AML-193 (cell line): ENCODE measurements around the gene CENPM.

Experiments
- DNase-seq, 2 experiments: peaks; one replicate each; lab custom pipeline; 2025; lab: John Stamatoyannopoulos, UW

Gene CENPM

DNA sequence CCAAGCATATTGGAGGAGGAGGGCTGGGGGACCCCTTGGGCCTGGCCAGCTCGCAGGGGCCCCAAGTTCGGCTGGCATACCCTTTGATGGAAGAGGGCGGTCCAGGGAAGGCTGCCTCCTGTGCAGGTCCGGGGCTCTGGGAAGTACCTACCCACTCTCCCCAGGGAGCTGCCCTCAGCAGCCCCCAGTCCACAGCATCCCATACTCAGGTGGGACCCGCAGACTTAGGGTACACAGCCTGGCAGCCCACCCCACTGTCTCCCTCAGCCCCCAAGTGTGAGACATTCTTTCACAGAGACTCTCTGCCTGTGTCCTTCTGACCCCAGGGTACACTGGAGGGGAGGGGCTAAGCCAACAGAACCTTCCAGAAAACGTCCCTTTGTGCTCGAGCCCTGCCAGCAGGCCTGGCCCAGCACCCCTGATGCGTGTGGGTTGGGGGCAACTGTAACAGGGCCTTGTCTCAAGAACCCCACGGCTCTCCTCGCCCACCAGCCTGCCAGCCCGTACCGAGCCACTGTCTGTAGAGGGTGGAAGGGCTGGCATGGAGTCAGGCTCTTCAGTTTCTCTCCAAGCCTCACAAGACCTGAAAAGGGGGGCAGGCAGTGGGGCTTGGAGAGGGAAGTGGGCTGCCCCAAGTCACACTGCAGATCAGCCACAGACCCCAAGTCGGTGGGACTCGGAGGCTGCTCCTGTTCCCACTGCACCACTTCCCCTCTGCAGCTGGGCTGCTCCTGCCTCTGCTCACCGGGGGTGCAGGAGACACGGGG, 13.4 kb downstream of the CENPM start:
- DNase-seq: no peak

- no peak for DNase-seq
Measured at GRCh38 chr22:41932353-41932752, 14.6 kb downstream of the CENPM start.

DNA sequence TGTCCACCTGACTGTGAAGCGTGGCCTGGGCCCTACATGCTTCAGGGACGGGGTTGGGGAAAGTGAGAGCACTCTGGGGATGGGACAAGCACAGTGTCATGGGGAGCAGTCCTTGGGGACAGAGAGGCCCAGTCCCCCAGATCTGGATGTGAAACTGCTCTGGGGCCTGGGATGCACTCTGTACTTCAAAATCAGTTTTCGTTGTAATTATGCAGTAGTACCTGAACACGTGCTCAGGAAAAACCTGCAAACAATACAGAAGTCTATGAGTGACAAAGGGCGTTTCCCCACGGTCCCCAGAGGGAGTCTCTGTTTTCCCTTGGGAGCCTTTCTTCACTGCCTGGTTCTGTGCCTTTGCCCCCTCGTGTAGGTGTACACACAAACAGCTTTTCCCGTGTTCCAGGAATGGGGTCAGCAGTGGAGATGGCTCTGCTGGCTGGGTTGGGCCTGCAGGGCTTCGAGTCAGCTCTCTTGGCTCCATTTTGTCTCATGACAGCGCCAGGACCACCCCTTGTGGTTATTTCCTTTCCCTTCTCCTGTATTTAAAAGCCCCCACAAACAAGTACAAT, 15.2 kb downstream of the CENPM start:
- no peak for DNase-seq

DNA sequence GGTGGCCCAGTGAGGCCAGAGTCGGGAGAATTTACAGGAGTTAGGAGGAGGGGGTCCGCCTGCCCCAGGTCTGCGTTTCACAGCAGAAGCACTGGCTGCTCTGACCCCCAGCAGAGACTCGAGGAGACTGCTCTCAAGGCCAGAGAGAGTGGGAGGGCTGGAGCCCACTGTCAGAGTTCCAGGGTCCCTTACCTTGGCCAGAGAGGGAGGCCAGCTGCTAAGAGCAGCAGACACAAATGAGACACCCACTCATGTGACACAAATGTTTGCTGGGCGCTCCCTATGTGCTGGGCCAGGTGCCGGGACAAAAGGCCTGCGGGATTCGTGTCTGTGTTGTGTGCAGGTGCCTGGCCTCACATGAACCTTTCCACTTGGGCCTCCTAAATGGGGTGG, 17.5 kb downstream of the CENPM start:
- DNase-seq: no peak

- no peak for DNase-seq
Measured at GRCh38 chr22:41928593-41929417, 18.1 kb downstream of the CENPM start.

DNA sequence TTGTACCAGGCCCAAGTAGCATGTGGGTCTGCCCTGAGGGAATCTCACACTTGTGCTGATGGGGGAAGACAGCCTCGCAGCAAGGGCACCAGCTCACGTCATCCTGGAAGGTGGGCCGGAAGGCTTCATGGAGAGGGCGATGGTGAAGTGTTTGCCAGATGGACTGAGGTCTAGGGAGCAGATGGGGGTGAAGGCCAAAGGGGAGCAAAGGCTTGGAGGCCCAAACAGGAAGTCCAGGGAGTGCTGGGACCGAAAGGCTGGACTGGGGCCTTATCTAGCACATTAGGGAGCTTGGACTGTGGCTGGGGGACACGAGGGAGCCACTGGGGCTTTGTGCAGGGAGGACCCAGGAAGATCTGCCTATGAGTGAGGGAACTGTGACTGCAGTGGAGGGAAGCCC, 19.1 kb downstream of the CENPM start:
- DNase-seq: no peak

GRCh38 chr22:41925783-41926460, 21.0 kb downstream of the CENPM start:
- no peak for DNase-seq

GRCh38 chr22:41923595-41924276, 23.2 kb downstream of the CENPM start:
- DNase-seq: no peak

- DNase-seq: no peak
Measured at GRCh38 chr22:41922940-41923594, 23.9 kb downstream of the CENPM start.

- no peak for DNase-seq
Measured at GRCh38 chr22:41922328-41922727, 24.6 kb downstream of the CENPM start.

DNA sequence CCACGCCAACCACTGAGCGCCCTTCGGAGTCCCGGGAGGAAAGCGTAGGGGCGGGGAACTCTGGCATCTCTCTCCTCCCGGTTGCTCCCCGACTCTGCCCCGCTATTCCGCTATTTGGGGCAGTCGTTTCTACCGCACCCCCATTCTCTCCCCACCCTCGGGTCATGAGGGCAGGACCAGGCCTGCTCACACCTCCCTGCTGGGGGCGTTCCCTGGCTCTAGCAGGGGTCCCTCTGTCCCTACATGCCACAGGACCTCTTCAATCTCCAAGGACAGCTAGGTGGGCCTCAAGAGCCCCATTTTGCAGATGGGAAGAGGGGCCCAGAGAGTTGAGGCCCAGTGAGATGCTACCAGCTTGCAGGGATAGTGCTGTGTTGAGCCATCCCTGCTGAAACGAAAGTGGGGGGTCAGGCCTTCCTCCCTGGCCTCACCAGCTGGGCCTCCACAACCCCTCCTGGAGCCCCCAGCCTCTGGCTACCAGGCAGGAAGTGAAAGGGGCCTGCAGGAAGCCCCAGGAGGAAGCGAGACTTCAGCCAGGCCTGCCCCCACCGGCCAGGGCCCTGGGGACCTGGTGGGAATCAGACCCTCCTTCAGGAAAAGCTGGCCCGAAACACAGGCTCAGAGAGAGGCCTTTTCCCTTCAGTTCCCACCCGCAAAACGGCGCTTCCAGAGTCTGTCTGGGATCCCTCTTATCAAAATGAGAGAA, 26.5 kb downstream of the CENPM start:
- no peak for DNase-seq

- DNase-seq: no peak
Measured at GRCh38 chr22:41919357-41920224, 27.4 kb downstream of the CENPM start.

- peak; percentile 7 to 32 for DNase-seq
Measured at GRCh38 chr22:41917903-41918791, 28.8 kb downstream of the CENPM start.

GRCh38 chr22:41917375-41917902, 29.5 kb downstream of the CENPM start:
- no peak for DNase-seq

DNA sequence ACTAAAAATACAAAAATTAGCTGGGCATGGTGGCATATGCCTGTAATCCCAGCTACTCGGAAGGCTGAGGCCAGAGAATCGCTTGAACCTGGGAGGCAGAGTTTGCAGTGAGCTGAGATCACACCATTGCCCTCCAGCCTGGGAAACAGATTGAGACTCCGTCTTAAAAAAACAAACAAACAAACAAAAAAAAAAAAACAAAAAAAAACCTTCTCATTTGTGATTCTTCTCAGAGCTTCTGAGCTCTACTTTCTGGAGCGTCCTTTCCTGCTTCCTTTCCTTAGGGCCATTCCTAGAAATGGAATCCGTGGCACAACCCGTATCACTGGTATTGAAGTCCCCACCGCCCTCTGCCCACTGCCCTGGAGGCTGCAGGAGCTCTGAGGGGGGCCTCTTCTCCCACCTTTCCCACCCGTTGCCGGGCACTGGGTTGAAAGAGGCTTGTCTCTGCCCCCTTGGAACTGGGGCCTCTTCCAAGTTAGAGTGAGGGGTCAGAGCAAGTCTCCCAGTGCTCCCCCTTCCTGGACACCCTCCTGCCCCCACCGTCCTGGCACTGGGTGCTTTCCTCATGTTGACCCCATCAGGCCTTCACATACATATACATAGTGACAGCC, 30.1 kb downstream of the CENPM start:
- no peak for DNase-seq

GRCh38 chr22:41915786-41916493, 31.0 kb downstream of the CENPM start:
- no peak for DNase-seq
